ENCODE data around the gene SPINT2. TPM values are rescaled to one million over a fixed set of nuclear protein-coding genes. Genes with fewer than 3 reads are reported as not detected.
"Not testable (repeated sequence)": the region's sequence is repeated elsewhere in the genome, so short reads cannot be mapped to it uniquely, and the experiment has no call there.

Gene SPINT2
- polyA plus RNA-seq, 1 donor from 2014 or later: 167 TPM

- Mint-ChIP-seq H3K27ac (peak overlapping the region in 2 of 3 donors; percentile 78 to 92), H3K4me1 (peaks cover 23 to 35% (median 31%) of the 10 kb centered on the region in 3 donors), H3K27me3 (peaks cover 17% of the 10 kb centered on the region), H3K9me3 (no peaks in the 10 kb centered on the region), H3K36me3 (peaks cover 4% of the 10 kb centered on the region), H3K4me3 (peak overlapping the region; percentile 57 to 89 (median 86))
Observed at GRCh38 chr19:38251564-38252051, 12.8 kb upstream of the SPINT2 start.

- Mint-ChIP-seq H3K4me3 (peak overlapping the region; percentile 68 to 89 (median 86)), H3K4me1 (peaks cover 23 to 35% (median 31%) of the 10 kb centered on the region in 3 donors), H3K27me3 (peaks cover 17% of the 10 kb centered on the region), H3K9me3 (no peaks in the 10 kb centered on the region), H3K27ac (peak overlapping the region in 2 of 3 donors; percentile 78 to 92), H3K36me3 (peaks cover 4% of the 10 kb centered on the region)
Observed at GRCh38 chr19:38252385-38252784, 12.0 kb upstream of the SPINT2 start.

- H3K9me3 Mint-ChIP-seq: no peaks in the 10 kb centered on the region
- H3K36me3 Mint-ChIP-seq: peaks cover 4% of the 10 kb centered on the region
- H3K27ac Mint-ChIP-seq: peak overlapping the region; percentile 39 to 92 (median 78)
- H3K4me1 Mint-ChIP-seq: peaks cover 23 to 35% (median 31%) of the 10 kb centered on the region in 3 donors
- H3K4me3 Mint-ChIP-seq: peak overlapping the region; percentile 68 to 89 (median 86)
- peaks cover 20% of the 10 kb centered on the region for H3K27me3 Mint-ChIP-seq
Observed at GRCh38 chr19:38252941-38253691, 11.3 kb upstream of the SPINT2 start.

GRCh38 chr19:38253788-38254187 lies 10.6 kb upstream of the SPINT2 start:
- Mint-ChIP-seq H3K9me3 (no peaks in the 10 kb centered on the region), H3K4me3 (peak overlapping the region; percentile 68 to 89 (median 86)), H3K4me1 (peaks cover 23 to 35% (median 31%) of the 10 kb centered on the region in 3 donors), H3K27ac (peak overlapping the region; percentile 15 to 78 (median 39)), H3K27me3 (peaks cover 20% of the 10 kb centered on the region), H3K36me3 (peaks cover 4% of the 10 kb centered on the region)

- Mint-ChIP-seq H3K4me1 (peaks cover 23 to 33% (median 31%) of the 10 kb centered on the region in 3 donors), H3K27me3 (peaks cover 23% of the 10 kb centered on the region), H3K9me3 (no peaks in the 10 kb centered on the region), H3K36me3 (peaks cover 4% of the 10 kb centered on the region), H3K27ac (peak overlapping the region; percentile 36 to 82 (median 46)), H3K4me3 (peak overlapping the region; percentile 68 to 96 (median 86))
Observed at GRCh38 chr19:38255383-38256014, 8.9 kb upstream of the SPINT2 start.

- not testable (repeated sequence) for H3K27me3 Mint-ChIP-seq, H3K4me3 Mint-ChIP-seq, H3K27ac Mint-ChIP-seq
Observed at GRCh38 chr19:38261942-38262341, 2.4 kb upstream of the SPINT2 start.

GRCh38 chr19:38262585-38263268 lies 1.6 kb upstream of the SPINT2 start:
- H3K4me3 Mint-ChIP-seq: peak overlapping the region in 2 of 4 donors; percentile 32 to 51
- no peaks in the 10 kb centered on the region for H3K9me3 Mint-ChIP-seq
- H3K4me1 Mint-ChIP-seq: peaks cover 13 to 27% (median 23%) of the 10 kb centered on the region in 3 donors
- H3K27ac Mint-ChIP-seq: peak overlapping the region in 2 of 3 donors; percentile 84 to 97
- no peaks in the 10 kb centered on the region for H3K36me3 Mint-ChIP-seq
- H3K27me3 Mint-ChIP-seq: peaks cover 6% of the 10 kb centered on the region

More at GRCh38 chr19:38261942-38262341, 2.4 kb upstream of the SPINT2 start:
- H3K36me3 Mint-ChIP-seq, H3K9me3 Mint-ChIP-seq: not testable (repeated sequence)
- H3K4me1 Mint-ChIP-seq: peaks cover 13 to 21% (median 20%) of the 10 kb centered on the region in 3 donors

GRCh38 chr19:38263689-38264485 lies 486 bp upstream of the SPINT2 start:
- peak overlapping the region; percentile 93 to 97 (median 97) for H3K27ac Mint-ChIP-seq
- peak overlapping the region; percentile 84 to 95 (median 92) for H3K4me3 Mint-ChIP-seq
- peaks cover 16 to 29% (median 23%) of the 10 kb centered on the region in 3 donors for H3K4me1 Mint-ChIP-seq
- H3K9me3 Mint-ChIP-seq: no peaks in the 10 kb centered on the region
- H3K36me3 Mint-ChIP-seq: no peaks in the 10 kb centered on the region
- peaks cover 3% of the 10 kb centered on the region for H3K27me3 Mint-ChIP-seq

GRCh38 chr19:38265213-38265861 lies 964 bp downstream of the SPINT2 start:
- peaks cover 16 to 29% (median 23%) of the 10 kb centered on the region in 3 donors for H3K4me1 Mint-ChIP-seq
- H3K4me3 Mint-ChIP-seq: peak overlapping the region; percentile 84 to 94 (median 90)
- H3K36me3 Mint-ChIP-seq: peaks cover 4% of the 10 kb centered on the region
- H3K27me3 Mint-ChIP-seq: no peaks in the 10 kb centered on the region
- H3K27ac Mint-ChIP-seq: peak overlapping the region; percentile 93 to 94 (median 93)
- no peaks in the 10 kb centered on the region for H3K9me3 Mint-ChIP-seq

GRCh38 chr19:38265921-38266429 lies 1.6 kb downstream of the SPINT2 start:
- Mint-ChIP-seq H3K27me3 (no peaks in the 10 kb centered on the region), H3K9me3 (no peaks in the 10 kb centered on the region), H3K27ac (peak overlapping the region in 2 of 3 donors; percentile 6 to 93), H3K4me3 (peak overlapping the region; percentile 9 to 94 (median 90)), H3K4me1 (peaks cover 16 to 29% (median 23%) of the 10 kb centered on the region in 3 donors), H3K36me3 (peaks cover 4% of the 10 kb centered on the region)

- H3K27ac Mint-ChIP-seq: peak overlapping the region; percentile 26 to 48 (median 27)
- H3K27me3 Mint-ChIP-seq: no peaks in the 10 kb centered on the region
- H3K4me1 Mint-ChIP-seq: peaks cover 16 to 29% (median 23%) of the 10 kb centered on the region in 3 donors
Observed at GRCh38 chr19:38266981-38267597, 2.7 kb downstream of the SPINT2 start.

GRCh38 chr19:38267761-38268483 lies 3.5 kb downstream of the SPINT2 start:
- H3K9me3 Mint-ChIP-seq: no peaks in the 10 kb centered on the region
- H3K4me1 Mint-ChIP-seq: peaks cover 16 to 29% (median 23%) of the 10 kb centered on the region in 3 donors

More at GRCh38 chr19:38266981-38267597, 2.7 kb downstream of the SPINT2 start:
- Mint-ChIP-seq H3K36me3 (peaks cover 4% of the 10 kb centered on the region), H3K4me3 (peak overlapping the region; percentile 4 to 78 (median 32)), H3K9me3 (no peaks in the 10 kb centered on the region)

More at GRCh38 chr19:38267761-38268483, 3.5 kb downstream of the SPINT2 start:
- Mint-ChIP-seq H3K27ac (peak overlapping the region in 1 of 3 donors; percentile 83), H3K4me3 (peak overlapping the region in 1 of 4 donors; percentile 19), H3K27me3 (no peaks in the 10 kb centered on the region), H3K36me3 (peaks cover 4% of the 10 kb centered on the region)

Data from IgD-negative memory B cell (primary cell).